SK-N-SH (cell line): ENCODE results near the gene SCAANT1.

Source experiments
- FOSL2 ChIP-seq: IDR thresholded peaks from 2 replicates; pipeline ENCODE4 v1.4.0; 2012; ENCODE audit warnings: low read depth, mild to moderate bottlenecking, moderate library complexity, borderline replicate concordance
- MAX ChIP-seq: IDR thresholded peaks from 2 replicates; pipeline ENCODE4 v1.4.0; 2012; ENCODE audit warnings: low read depth
- MEF2A ChIP-seq: IDR thresholded peaks from 2 replicates; pipeline ENCODE4 v1.4.0; 2012; ENCODE audit warnings: low read depth, borderline replicate concordance
- NRF1 ChIP-seq: IDR thresholded peaks from 2 replicates; pipeline ENCODE4 v1.6.1; 2012; ENCODE audit warnings: low read depth, mild to moderate bottlenecking, low read length
- RAD21 ChIP-seq: IDR thresholded peaks from 2 replicates; pipeline ENCODE4 v1.6.1; 2012; ENCODE audit warnings: mild to moderate bottlenecking, low read length
- SIN3A ChIP-seq: IDR thresholded peaks from 2 replicates; pipeline ENCODE4 v1.6.1; 2012; ENCODE audit warnings: low read depth, mild to moderate bottlenecking, low read length, moderate library complexity, borderline replicate concordance
- SMC3 ChIP-seq: IDR thresholded peaks from 2 replicates; pipeline ENCODE4 v1.6.1; 2012; ENCODE audit warnings: low read depth, low read length, improper control_type of control experiment
- TAF1 ChIP-seq: IDR thresholded peaks from 2 replicates; pipeline ENCODE4 v1.6.1; 2012; ENCODE audit warnings: low read depth, mild to moderate bottlenecking, low read length, moderate library complexity, borderline replicate concordance
- TF ChIP-seq, protein P1 (sequence below): fragments of 200-600 bp; sonication (generic); IDR thresholded peaks from 2 replicates; pipeline ENCODE4 v1.6.1; 2017; ENCODE audit warnings: antibody characterized with exemption, mild to moderate bottlenecking, moderate library complexity
- TF ChIP-seq, protein P2 (sequence below): IDR thresholded peaks from 2 replicates; pipeline ENCODE4 v1.4.0; 2012; ENCODE audit warnings: low read depth, borderline replicate concordance

GRCh38 chr3:63943678-63944077 is 31.5 kb upstream of the SCAANT1 start:
- TF ChIP-seq, protein P1, sequence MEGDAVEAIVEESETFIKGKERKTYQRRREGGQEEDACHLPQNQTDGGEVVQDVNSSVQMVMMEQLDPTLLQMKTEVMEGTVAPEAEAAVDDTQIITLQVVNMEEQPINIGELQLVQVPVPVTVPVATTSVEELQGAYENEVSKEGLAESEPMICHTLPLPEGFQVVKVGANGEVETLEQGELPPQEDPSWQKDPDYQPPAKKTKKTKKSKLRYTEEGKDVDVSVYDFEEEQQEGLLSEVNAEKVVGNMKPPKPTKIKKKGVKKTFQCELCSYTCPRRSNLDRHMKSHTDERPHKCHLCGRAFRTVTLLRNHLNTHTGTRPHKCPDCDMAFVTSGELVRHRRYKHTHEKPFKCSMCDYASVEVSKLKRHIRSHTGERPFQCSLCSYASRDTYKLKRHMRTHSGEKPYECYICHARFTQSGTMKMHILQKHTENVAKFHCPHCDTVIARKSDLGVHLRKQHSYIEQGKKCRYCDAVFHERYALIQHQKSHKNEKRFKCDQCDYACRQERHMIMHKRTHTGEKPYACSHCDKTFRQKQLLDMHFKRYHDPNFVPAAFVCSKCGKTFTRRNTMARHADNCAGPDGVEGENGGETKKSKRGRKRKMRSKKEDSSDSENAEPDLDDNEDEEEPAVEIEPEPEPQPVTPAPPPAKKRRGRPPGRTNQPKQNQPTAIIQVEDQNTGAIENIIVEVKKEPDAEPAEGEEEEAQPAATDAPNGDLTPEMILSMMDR, result no peak
- TF ChIP-seq MAX, result no peak
- TF ChIP-seq SMC3, result no peak
- TF ChIP-seq RAD21, result no peak
- no peak for TF ChIP-seq NRF1
- TF ChIP-seq FOSL2, result no peak
- no peak for TF ChIP-seq MEF2A
- TF ChIP-seq, protein P2, sequence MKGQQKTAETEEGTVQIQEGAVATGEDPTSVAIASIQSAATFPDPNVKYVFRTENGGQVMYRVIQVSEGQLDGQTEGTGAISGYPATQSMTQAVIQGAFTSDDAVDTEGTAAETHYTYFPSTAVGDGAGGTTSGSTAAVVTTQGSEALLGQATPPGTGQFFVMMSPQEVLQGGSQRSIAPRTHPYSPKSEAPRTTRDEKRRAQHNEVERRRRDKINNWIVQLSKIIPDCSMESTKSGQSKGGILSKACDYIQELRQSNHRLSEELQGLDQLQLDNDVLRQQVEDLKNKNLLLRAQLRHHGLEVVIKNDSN, result no peak
- TF ChIP-seq TAF1, result no peak
- TF ChIP-seq SIN3A, result no peak
